Smooth muscle cell (in vitro differentiated cells): ENCODE data around the gene OR56A3. TPM values are rescaled to one million over a fixed set of nuclear protein-coding genes. Genes with fewer than 3 reads are reported as not detected.

Source experiments
- DNase-seq: peaks from one replicate; lab custom pipeline; 2025; ENCODE audit not compliant: unreplicated experiment; lab: John Stamatoyannopoulos, UW
- H2AFZ ChIP-seq: fragments of 200-600 bp; sonication (generic); 2 replicates; pipeline ENCODE4 v1.6.0; 2016; ENCODE audit warnings: antibody characterized with exemption, low read depth, mild to moderate bottlenecking
- H3F3A ChIP-seq: fragments of 200-600 bp; sonication (generic); 2 replicates; pipeline ENCODE4 v1.6.0; 2017; ENCODE audit warnings: antibody characterized with exemption, low read depth
- H3K27ac ChIP-seq: fragments of 200-600 bp; sonication (generic); 2 replicates; pipeline ENCODE4 v1.5.1; 2016; ENCODE audit warnings: low read depth, mild to moderate bottlenecking
- H3K27me3 ChIP-seq: fragments of 200-600 bp; sonication (generic); 2 replicates; pipeline ENCODE4 v1.6.1; 2016; ENCODE audit warnings: low read depth, mild to moderate bottlenecking
- H3K36me3 ChIP-seq: fragments of 200-600 bp; sonication (generic); 2 replicates; pipeline ENCODE4 v1.5.1; 2016; ENCODE audit warnings: low read depth
- H3K4me1 ChIP-seq: fragments of 200-600 bp; sonication (generic); 2 replicates; pipeline ENCODE4 v1.5.1; 2016; ENCODE audit warnings: low read depth
- H3K4me2 ChIP-seq: fragments of 200-600 bp; sonication (generic); 2 replicates; pipeline ENCODE4 v1.6.0; 2016; ENCODE audit warnings: mild to moderate bottlenecking
- H3K4me3 ChIP-seq: fragments of 200-600 bp; sonication (generic); 2 replicates; pipeline ENCODE4 v1.5.1; 2016; ENCODE audit warnings: mild to moderate bottlenecking
- H3K79me2 ChIP-seq: fragments of 200-600 bp; sonication (generic); 2 replicates; pipeline ENCODE4 v1.6.0; 2016; ENCODE audit warnings: low read depth, mild to moderate bottlenecking
- H3K9ac ChIP-seq: fragments of 200-600 bp; sonication (generic); 2 replicates; pipeline ENCODE4 v1.6.0; 2016; ENCODE audit warnings: low read depth
- H3K9me3 ChIP-seq: fragments of 200-600 bp; sonication (generic); replicated peaks from 2 replicates; pipeline ENCODE4 v1.5.1; 2016; ENCODE audit warnings: low read depth
- H4K20me1 ChIP-seq: fragments of 200-600 bp; sonication (generic); 2 replicates; pipeline ENCODE4 v1.6.0; 2016; ENCODE audit warnings: low read depth
- WGBS: methylation state at CpG from one replicate; pipeline ENCODE4 v1.1.7; 2016; ENCODE audit warnings: low lambda C conversion rate; 5-methylcytosine and 5-hydroxymethylcytosine counted together
- polyA plus RNA-seq: library from polyadenylated mRNA; unstranded; fragments of >200 nt; fragmentation: Nextera tagmentation; extraction: Ambion mirVana; gene quantifications from 2 replicates; pipeline ENCODE4 v1.2.1, GENCODE V29; 2016
- total RNA-seq: library from RNA; depleted of rRNA; stranded (reverse); fragments of >200 nt; gene quantifications from 2 replicates; pipeline ENCODE4 v1.2.3, GENCODE V29; 2014
- TF ChIP-seq, protein P1 (sequence below): fragments of 200-600 bp; sonication (generic); IDR thresholded peaks from 2 replicates; pipeline ENCODE4 v1.5.1; 2017; ENCODE audit warnings: borderline replicate concordance, mild to moderate bottlenecking, antibody characterized with exemption; ENCODE audit not compliant: insufficient read depth, poor library complexity, severe bottlenecking

The OR56A3 gene
- total and polyA plus RNA-seq, 2 experiments from 2014 or later = not detected

DNA sequence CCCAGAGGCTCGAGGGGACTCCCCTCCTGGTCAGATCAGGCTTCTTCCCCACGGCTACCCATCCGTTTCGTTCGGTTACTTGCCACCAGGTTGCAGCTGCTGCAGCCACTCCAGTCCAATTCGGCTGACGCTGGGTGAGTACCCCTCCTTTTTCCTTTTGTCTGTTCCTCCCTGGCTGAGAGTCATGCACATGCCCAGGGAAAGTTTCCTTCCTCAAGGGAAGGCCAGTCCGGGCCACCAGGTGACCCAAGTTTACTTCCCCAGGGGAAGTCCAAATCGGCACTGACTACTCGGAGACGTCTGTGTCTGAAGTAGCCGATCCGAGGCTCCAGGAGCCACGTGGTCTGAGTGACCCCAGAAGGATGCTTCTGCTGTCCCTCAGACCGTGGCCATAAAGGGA lies 13.2 kb upstream of the OR56A3 start:
- Histone ChIP-seq H3K4me1 (no peaks in the 10 kb centered on the region), H3K9ac (no peak overlapping the region), H3K4me2 (no peak overlapping the region), H4K20me1 (no peaks in the 10 kb centered on the region), H3K27me3 (no peaks in the 10 kb centered on the region), H2AFZ (no peak overlapping the region), H3K79me2 (no peaks in the 10 kb centered on the region), H3K27ac (no peak overlapping the region), H3K9me3 (no peaks in the 10 kb centered on the region), H3K36me3 (no peaks in the 10 kb centered on the region), H3F3A (no peaks in the 10 kb centered on the region), H3K4me3 (no peak overlapping the region)
- TF ChIP-seq, protein P1, sequence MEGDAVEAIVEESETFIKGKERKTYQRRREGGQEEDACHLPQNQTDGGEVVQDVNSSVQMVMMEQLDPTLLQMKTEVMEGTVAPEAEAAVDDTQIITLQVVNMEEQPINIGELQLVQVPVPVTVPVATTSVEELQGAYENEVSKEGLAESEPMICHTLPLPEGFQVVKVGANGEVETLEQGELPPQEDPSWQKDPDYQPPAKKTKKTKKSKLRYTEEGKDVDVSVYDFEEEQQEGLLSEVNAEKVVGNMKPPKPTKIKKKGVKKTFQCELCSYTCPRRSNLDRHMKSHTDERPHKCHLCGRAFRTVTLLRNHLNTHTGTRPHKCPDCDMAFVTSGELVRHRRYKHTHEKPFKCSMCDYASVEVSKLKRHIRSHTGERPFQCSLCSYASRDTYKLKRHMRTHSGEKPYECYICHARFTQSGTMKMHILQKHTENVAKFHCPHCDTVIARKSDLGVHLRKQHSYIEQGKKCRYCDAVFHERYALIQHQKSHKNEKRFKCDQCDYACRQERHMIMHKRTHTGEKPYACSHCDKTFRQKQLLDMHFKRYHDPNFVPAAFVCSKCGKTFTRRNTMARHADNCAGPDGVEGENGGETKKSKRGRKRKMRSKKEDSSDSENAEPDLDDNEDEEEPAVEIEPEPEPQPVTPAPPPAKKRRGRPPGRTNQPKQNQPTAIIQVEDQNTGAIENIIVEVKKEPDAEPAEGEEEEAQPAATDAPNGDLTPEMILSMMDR = no peak
- WGBS = 86% methylated on average over 15 of the region's 15 CpGs
- DNase-seq = no peak

DNA sequence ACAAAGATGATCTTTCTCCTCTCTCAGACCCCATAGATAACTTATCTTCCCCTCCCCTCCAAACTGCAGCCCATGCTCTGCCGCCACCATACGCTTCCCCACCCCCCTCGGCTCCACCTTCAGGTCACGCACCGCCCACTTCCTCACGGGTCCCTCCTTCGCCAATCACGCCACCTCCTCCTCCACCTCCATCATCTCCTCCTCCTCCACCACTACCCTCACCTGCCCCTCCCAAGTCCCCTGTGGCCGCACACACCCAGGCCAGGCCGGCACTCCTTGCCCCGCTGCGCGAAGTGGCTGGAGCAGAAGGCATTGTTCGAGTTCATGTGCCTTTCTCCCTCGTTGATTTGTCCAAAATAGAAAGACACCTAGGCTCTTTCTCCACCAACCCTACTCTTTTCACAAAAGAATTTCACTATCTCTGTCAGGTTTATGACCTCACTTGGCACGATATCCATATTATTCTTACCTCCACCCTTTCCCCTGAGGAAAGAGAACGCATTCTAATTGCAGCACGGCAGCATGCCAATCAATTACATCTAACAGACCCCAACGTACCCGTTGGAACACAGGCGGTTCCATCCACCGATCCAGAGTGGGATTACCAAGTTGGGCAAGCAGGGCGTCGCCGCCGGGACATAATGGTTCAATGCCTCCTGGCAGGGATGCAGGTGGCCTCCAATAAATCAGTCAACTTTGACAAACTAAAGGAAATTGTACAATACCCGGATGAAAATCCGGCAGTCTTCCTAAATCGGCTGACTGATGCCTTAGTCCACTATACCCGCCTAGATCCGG lies 12.3 kb upstream of the OR56A3 start:
- H2AFZ ChIP-seq = no peak overlapping the region
- H4K20me1 ChIP-seq = no peaks in the 10 kb centered on the region
- H3K9me3 ChIP-seq = no peaks in the 10 kb centered on the region
- TF ChIP-seq, protein P1 = no peak
- H3F3A ChIP-seq = no peaks in the 10 kb centered on the region
- no peak overlapping the region for H3K4me3 ChIP-seq
- WGBS = 92% methylated on average over 26 of the region's 31 CpGs
- no peak overlapping the region for H3K9ac ChIP-seq
- no peak overlapping the region for H3K27ac ChIP-seq
- H3K27me3 ChIP-seq = no peaks in the 10 kb centered on the region
- no peak overlapping the region for H3K4me2 ChIP-seq
- no peaks in the 10 kb centered on the region for H3K79me2 ChIP-seq
- DNase-seq = no peak
- H3K36me3 ChIP-seq = no peaks in the 10 kb centered on the region
- H3K4me1 ChIP-seq = no peaks in the 10 kb centered on the region

DNA sequence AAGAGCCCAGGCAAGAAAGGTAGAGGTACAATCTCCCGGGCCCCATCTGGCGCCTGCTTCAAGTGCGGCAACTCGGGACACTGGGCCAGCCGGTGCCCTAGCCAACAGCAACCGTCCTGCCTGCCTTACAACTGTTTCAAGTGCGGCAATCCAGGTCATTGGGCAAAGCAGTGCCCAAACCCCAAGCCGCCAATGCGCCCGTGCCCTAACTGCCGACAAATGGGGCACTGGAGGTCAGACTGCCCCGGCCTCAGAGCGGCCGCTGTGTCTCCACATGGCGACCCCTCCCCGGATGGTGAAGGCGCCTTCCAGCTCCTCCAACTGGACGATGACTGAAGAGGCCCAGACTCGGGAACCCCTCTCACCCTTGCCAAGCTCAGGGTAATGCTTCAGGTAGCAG lies 11.4 kb upstream of the OR56A3 start:
- no peak for DNase-seq
- TF ChIP-seq, protein P1 = no peak
- Histone ChIP-seq H3K27ac (no peak overlapping the region), H4K20me1 (no peaks in the 10 kb centered on the region), H3K27me3 (no peaks in the 10 kb centered on the region), H2AFZ (no peak overlapping the region), H3K9me3 (no peaks in the 10 kb centered on the region), H3K4me3 (no peak overlapping the region), H3K4me1 (no peaks in the 10 kb centered on the region), H3K4me2 (no peak overlapping the region), H3K9ac (no peak overlapping the region), H3K36me3 (no peaks in the 10 kb centered on the region), H3F3A (no peaks in the 10 kb centered on the region), H3K79me2 (no peaks in the 10 kb centered on the region)
- 92% methylated on average over 19 of the region's 19 CpGs for WGBS

DNA sequence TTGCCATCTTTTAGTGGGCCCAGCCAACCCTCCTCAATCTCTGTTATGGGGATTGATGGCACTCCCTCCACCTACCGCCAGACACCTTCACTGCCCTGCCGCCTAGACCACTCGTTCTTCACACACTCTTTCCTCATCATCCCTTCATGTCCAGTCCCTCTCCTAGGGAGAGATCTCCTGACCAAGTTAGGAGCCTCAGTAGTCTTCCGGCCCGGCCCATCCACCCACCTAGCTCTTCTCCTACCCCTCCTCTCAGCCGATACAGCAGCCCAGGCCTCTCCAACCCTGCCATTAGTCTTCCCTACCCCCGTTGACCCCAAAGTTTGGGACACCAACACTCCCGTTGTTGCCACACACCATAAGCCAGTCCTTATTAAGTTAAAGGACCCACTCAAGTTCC lies 11.0 kb upstream of the OR56A3 start:
- H3K79me2 ChIP-seq = no peaks in the 10 kb centered on the region
- no peak overlapping the region for H3K9ac ChIP-seq
- H3K9me3 ChIP-seq = no peaks in the 10 kb centered on the region
- WGBS = 95% methylated on average over 8 of the region's 8 CpGs
- no peak overlapping the region for H2AFZ ChIP-seq
- H3K36me3 ChIP-seq = no peaks in the 10 kb centered on the region
- no peaks in the 10 kb centered on the region for H3K4me1 ChIP-seq
- H3K27ac ChIP-seq = no peak overlapping the region
- DNase-seq = no peak
- no peak overlapping the region for H3K4me3 ChIP-seq
- TF ChIP-seq, protein P1 = no peak
- no peaks in the 10 kb centered on the region for H4K20me1 ChIP-seq
- H3K27me3 ChIP-seq = no peaks in the 10 kb centered on the region
- no peaks in the 10 kb centered on the region for H3F3A ChIP-seq
- H3K4me2 ChIP-seq = no peak overlapping the region
